Measurements from ENCODE around the gene MAGIX.
"Not testable (repeated sequence)": the region's sequence is repeated elsewhere in the genome, so short reads cannot be mapped to it uniquely, and the experiment has no call there.

GRCh38 chrX:49173544-49173943, 11.0 kb downstream of the MAGIX start:
- TF ChIP-seq CREB5 (CRISPR knock-in tag; IDR thresholded peaks at IDR 0.05; ENCODE audit: low read depth); SNAI2 (CRISPR knock-in tag; IDR thresholded peaks at IDR 0.05); POU6F1 (CRISPR knock-in tag; IDR thresholded peaks at IDR 0.05; ENCODE audit: borderline replicate concordance, low read depth); TSHZ2 (CRISPR knock-in tag; IDR thresholded peaks at IDR 0.05); ZNF8 (CRISPR knock-in tag; IDR thresholded peaks at IDR 0.05); ZFP3 (CRISPR knock-in tag; IDR thresholded peaks at IDR 0.05); PATZ1 (CRISPR knock-in tag; IDR thresholded peaks at IDR 0.05; ENCODE audit: borderline replicate concordance); TOX (CRISPR knock-in tag; IDR thresholded peaks at IDR 0.05; ENCODE audit: borderline replicate concordance): not testable (repeated sequence)
